Measurements from ENCODE around the gene MCTS1.
"Not testable (repeated sequence)": the region's sequence is repeated elsewhere in the genome, so short reads cannot be mapped to it uniquely, and the experiment has no call there.

MCTS1 gene

GRCh38 chrX:120603707-120604360 is at the start of gene MCTS1:
TSS of gene MCTS1 (plus strand) at chrX:120604101. CDS start at chrX:120604237, 136 bp downstream.
- DNase-seq (ENCODE audit: low spot score), result peak; percentile 79

GRCh38 chrX:120556251-120556650 is 47.6 kb upstream of the MCTS1 start:
- no peak for DNase-seq (ENCODE audit: low spot score)

- DNase-seq (ENCODE audit: low spot score), result no peak
These were observed 44.1 kb upstream of the MCTS1 start for GRCh38 chrX:120559804-120560203.

- DNase-seq (ENCODE audit: low spot score), result peak; percentile 5
These were observed 43.5 kb upstream of the MCTS1 start for GRCh38 chrX:120560405-120560841.

GRCh38 chrX:120560842-120561633 is 42.9 kb upstream of the MCTS1 start, which contains the start of gene CUL4B:
TSS of gene CUL4B (minus strand) at chrX:120560962. CDS start at chrX:120560638, 324 bp downstream.
- peak; percentile 86 for DNase-seq (ENCODE audit: low spot score)

- DNase-seq (ENCODE audit: low spot score), result no peak
These were observed 42.0 kb upstream of the MCTS1 start for GRCh38 chrX:120561634-120562568.

- no peak for DNase-seq (ENCODE audit: low spot score)
These were observed 41.4 kb upstream of the MCTS1 start for GRCh38 chrX:120562569-120562926.

GRCh38 chrX:120564925-120565324 is 39.0 kb upstream of the MCTS1 start:
- no peak for DNase-seq (ENCODE audit: low spot score)

- DNase-seq (ENCODE audit: low spot score), result no peak
These were observed 37.1 kb upstream of the MCTS1 start for GRCh38 chrX:120566817-120567216.

- DNase-seq (ENCODE audit: low spot score), result no peak
These were observed 35.9 kb upstream of the MCTS1 start for GRCh38 chrX:120568035-120568434.

GRCh38 chrX:120568609-120569008 is 35.3 kb upstream of the MCTS1 start:
- DNase-seq (ENCODE audit: low spot score), result no peak

GRCh38 chrX:120570011-120570600 is 33.8 kb upstream of the MCTS1 start:
- DNase-seq (ENCODE audit: low spot score), result no peak

- DNase-seq (ENCODE audit: low spot score), result not testable (repeated sequence)
These were observed 30.1 kb upstream of the MCTS1 start for GRCh38 chrX:120573806-120574205.

GRCh38 chrX:120575379-120576114 is 28.4 kb upstream of the MCTS1 start:
- DNase-seq (ENCODE audit: low spot score), result no peak

- no peak for DNase-seq (ENCODE audit: low spot score)
These were observed 18.2 kb upstream of the MCTS1 start for GRCh38 chrX:120585702-120586101.

- DNase-seq (ENCODE audit: low spot score), result peak; percentile 47
These were observed 471 bp downstream of the MCTS1 start for GRCh38 chrX:120604361-120604782.

GRCh38 chrX:120612086-120612485 is 8.2 kb downstream of the MCTS1 start:
- DNase-seq (ENCODE audit: low spot score), result no peak

GRCh38 chrX:120614816-120615215 is 10.9 kb downstream of the MCTS1 start:
- DNase-seq (ENCODE audit: low spot score), result no peak

GRCh38 chrX:120617996-120618630 is 14.2 kb downstream of the MCTS1 start:
- DNase-seq (ENCODE audit: low spot score), result no peak

- DNase-seq (ENCODE audit: low spot score), result peak; percentile 47
These were observed 21.5 kb downstream of the MCTS1 start for GRCh38 chrX:120625371-120625770.

Data from AG20443 (cell line).